ENCODE results near the gene MAP3K21.

Gene MAP3K21

GRCh38 chr1:233390842-233391737 is 63.6 kb downstream of the MAP3K21 start:
- DNase-seq: no peak

DNA sequence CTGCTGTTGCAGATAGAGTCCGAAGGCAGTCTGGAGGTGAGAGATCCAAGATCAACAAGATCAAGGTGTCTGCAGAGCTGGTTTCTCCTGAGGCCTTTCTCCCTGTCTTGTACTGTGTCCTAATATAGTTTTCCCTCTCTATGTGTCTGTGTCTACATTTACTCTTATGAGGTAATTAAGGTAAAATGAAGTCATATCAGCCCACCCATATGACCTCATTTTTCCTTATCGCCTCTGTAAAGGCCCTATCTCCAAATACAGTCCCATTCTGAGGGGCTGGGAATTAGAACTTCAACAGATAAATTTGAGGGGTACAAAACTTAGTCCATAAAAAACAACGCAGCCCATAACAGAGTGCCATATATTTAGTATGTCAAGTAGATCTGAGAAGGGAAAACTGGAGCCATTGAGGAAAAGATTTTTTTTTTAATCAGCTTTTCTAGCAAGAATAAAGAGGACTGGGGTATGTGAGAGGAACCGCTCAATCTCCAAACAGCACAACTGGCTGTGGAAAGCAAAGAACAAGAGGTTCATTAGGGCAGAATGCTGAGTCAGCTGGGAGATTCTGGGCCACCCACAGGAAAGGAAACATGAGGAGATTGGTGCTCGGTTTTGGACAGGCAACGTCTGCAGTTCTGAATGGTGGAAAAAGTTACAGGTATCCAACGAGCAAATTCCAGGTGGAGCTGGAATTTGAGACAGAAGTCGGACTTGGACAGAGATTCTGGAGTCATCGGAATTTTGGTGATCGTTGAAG is 65.7 kb downstream of the MAP3K21 start:
- no peak for DNase-seq

GRCh38 chr1:233393926-233394680 is 66.6 kb downstream of the MAP3K21 start:
- no peak for DNase-seq

DNA sequence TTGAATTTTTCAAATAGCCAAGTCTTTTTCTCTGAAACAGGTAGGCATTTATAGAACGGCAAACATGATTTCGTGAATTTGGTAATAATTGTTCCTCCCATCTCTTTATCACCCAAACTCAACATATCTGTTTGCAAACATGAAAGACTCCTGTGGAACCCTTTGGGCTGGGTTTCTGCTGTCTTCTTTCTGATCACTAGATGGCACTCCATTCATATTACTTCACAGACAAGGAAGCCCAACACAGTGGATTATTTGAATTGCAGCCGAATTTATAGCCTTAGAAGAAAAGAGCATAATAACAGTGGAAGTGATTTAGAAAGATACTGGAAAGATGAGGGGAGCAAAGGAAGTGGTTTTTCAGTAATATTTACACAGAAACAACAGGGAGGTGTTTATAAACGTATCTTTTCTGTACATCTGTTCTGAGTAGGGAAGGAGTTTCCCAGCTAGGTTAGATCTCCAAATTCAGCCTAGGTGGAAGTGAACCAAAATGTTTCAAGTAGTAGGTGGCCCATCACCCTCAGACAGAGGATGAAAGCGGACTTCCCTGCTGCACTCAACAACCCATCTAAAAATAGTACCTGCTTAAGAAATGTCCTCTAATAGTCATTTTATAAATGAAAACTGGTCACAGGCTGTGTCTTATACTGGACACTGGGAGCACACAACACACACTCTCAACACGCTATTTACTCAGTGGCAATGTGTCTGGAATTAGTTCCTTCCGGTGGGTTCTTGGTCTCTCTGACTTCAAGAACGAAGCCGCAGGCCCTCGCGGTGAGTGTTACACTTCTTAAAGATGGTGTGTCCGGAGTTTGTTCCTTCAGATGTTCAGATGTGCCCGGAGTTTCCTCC is 67.6 kb downstream of the MAP3K21 start:
- peak; percentile 4 to 11 for DNase-seq

- DNase-seq: no peak
These were observed 68.5 kb downstream of the MAP3K21 start for GRCh38 chr1:233395863-233396646.

DNA sequence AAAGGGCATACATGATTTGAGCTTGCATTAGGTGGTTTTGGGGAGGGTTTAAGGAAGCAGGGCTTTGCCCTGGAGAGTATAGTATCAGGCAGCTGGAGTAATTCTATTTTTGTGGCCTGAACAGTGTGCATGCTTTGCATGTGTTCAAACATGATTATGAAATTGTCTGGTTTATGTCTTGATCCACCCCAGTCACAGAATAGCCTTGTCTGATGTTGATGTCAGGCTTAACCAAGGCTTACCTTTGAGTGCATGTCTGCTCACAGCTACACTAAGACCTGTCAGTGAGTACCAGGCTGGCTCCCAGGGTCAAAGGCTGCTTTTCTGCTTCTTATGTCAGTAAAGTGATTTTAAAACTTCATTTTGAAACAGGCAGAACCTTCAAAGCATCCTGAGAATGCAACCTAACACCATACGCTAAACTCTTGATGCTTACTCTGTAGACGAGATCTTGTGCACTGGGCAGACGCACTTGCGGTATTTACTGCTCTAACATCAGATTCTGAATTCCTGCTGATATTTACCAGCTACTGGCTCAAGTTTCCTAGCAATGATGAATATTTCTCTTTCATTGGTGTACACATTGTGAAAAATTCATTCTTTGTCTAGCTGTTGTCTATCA is 78.9 kb downstream of the MAP3K21 start:
- DNase-seq: no peak

GRCh38 chr1:233406994-233407631 is 79.6 kb downstream of the MAP3K21 start:
- DNase-seq: no peak

- DNase-seq: no peak
These were observed 82.0 kb downstream of the MAP3K21 start for GRCh38 chr1:233409540-233409939.

DNA sequence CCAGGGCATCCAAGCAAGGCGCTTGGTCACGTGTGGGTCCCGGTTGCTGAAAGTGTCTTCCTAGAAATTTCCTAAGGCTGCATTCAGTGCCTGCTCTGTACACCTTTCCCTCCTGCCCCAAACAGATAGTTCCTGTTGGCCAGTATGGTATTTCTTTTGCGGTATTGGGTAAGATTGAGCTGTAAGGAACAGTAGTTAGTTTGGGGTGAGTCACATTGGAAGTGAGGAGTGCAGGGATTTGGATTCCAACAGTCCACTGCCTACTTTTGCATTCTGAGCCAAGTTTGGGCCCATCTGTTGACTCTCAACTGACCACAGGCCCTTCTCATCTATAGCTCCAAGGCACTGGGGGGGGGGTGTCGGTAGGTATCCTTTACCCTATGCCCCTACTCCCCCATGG is 83.4 kb downstream of the MAP3K21 start:
- no peak for DNase-seq

DNA sequence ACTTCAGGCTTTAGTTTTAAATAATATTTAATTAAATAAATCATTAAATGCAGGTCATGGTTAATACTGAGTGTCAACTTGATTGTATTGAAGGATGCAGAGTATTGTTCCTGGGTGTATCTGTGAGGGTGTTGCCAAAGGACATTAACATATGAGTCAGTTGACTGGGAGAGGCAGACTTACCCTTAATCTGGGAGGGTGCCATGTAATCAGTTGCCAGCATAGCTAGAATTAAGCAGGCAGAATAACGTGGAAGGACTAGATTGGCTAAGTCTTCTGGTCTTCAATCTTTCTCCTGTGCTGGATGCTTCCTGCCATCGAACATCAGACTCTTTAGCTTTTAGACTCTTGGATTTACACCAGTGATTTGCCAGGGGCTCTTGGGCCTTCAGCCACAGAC is 85.3 kb downstream of the MAP3K21 start:
- DNase-seq: no peak

- no peak for DNase-seq
These were observed 93.8 kb downstream of the MAP3K21 start for GRCh38 chr1:233421293-233421692.

GRCh38 chr1:233424779-233425178 is 97.3 kb downstream of the MAP3K21 start:
- DNase-seq: no peak

DNA sequence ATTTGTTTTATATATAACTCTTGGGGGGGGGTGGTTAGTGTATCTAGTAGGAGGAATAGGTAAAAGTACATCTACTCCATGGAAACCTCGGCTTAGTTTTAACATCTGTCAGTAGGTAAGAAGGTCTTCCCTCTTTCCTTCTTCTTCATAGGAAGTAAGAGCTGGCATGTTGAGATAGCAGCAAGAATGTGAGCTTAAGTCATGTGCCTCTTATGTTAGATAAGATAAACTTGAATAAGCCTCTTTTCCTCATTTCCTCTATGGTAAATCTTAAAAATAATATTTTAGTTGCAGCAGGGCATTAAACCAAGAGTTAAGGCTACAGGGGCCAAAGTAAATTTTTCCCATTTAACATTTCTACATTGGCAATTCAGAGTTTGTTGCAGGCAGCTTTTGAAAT is 100.4 kb downstream of the MAP3K21 start:
- DNase-seq: no peak

GRCh38 chr1:233431753-233432403 is 104.4 kb downstream of the MAP3K21 start:
- no peak for DNase-seq

- DNase-seq: no peak
These were observed 105.4 kb downstream of the MAP3K21 start for GRCh38 chr1:233432916-233433315.

- DNase-seq: no peak
These were observed 106.1 kb downstream of the MAP3K21 start for GRCh38 chr1:233433436-233434210.
